Activated naive CD8-positive, alpha-beta T cell treated with anti-CD3 and anti-CD28 coated beads, Interleukin-2, amount 10 ng/mL, durations not matched to agents 7 days and 5 days (primary cell): ENCODE measurements around the gene RPSA. TPM values are rescaled to one million over a fixed set of nuclear protein-coding genes. Genes with fewer than 3 reads are reported as not detected.
A peak's percentile ranks its signal among the peaks of the same experiment; 100 is the strongest.
"Not testable (repeated sequence)": the region's sequence is repeated elsewhere in the genome, so short reads cannot be mapped to it uniquely, and the experiment has no call there.

ENCODE experiments used
- ATAC-seq: fragments of 150-1000 bp; cut with Tn5 transposase; one replicate; pipeline ENCODE4 v1.10.0; 2021; ENCODE audit warnings: low read depth, moderate library complexity
- POLR2A ChIA-PET: fragments of 350-600 bp; sonication (Branson Sonifier 250); formaldehyde crosslinking; loops from one replicate; lab custom pipeline; 2021; ENCODE audit warnings: antibody characterized with exemption; lab: Charles Lee
- DNase-seq: peaks from one replicate; pipeline ENCODE4 v3.0.0; 2021
- H3K27ac Mint-ChIP-seq: one replicate; pipeline ENCODE4 v1.8.0; 2022; ENCODE audit warnings: mild to moderate bottlenecking, mixed read lengths
- H3K27me3 Mint-ChIP-seq: one replicate; pipeline ENCODE4 v1.8.0; 2022; ENCODE audit warnings: mild to moderate bottlenecking, moderate library complexity, mixed read lengths
- H3K36me3 Mint-ChIP-seq: one replicate; pipeline ENCODE4 v1.8.0; 2021; ENCODE audit warnings: mild to moderate bottlenecking, mixed read lengths
- H3K4me1 Mint-ChIP-seq: one replicate; pipeline ENCODE4 v1.8.0; 2021; ENCODE audit warnings: mixed read lengths
- H3K4me3 Mint-ChIP-seq: one replicate; pipeline ENCODE4 v1.8.0; 2022; ENCODE audit warnings: mild to moderate bottlenecking, moderate library complexity, mixed read lengths
- H3K9me3 Mint-ChIP-seq: one replicate; pipeline ENCODE4 v1.8.0; 2021; ENCODE audit warnings: mixed read lengths
- total RNA-seq, 2 experiments: library from RNA; stranded (reverse); gene quantifications; one replicate each; pipeline ENCODE4 v1.2.3, GENCODE V29; 2021

RPSA gene
- total RNA-seq, 2 experiments from 2014 or later: 1,282 to 1,296 TPM

DNA sequence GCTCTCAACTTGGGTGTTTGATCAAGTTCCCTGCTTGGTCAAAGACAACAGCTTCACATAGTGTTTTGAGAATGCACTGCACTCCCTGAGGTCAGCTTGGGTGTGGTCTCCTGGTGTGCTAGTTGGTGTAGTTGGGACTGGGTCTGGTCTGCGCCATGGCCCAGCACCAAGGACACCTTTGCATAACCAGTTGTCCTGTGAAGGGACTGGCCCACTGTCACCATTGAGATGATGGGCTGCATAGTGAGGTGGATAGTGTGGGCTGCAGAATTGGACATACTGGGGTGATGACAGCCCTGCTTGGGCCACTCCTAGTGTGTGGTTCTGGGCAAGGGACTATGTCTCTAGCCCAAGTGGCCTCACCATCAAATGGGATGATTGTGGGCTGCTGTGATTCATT, 9.5 kb downstream of the RPSA start:
- ATAC-seq (peak; percentile 18), DNase-seq (no peak)
- no peaks in the 10 kb centered on the region for H3K9me3 Mint-ChIP-seq
- peaks cover 19% of the 10 kb centered on the region for H3K36me3 Mint-ChIP-seq
- no peak overlapping the region for H3K4me3 Mint-ChIP-seq
- POLR2A ChIA-PET: interaction anchor here (0.7 kb wide), 1 partner anchor 1298 kb away, joined by 4 read pairs; no protein-coding TSS in a partner anchor
- no peaks in the 10 kb centered on the region for H3K27me3 Mint-ChIP-seq
- peaks cover 15% of the 10 kb centered on the region for H3K4me1 Mint-ChIP-seq
- no peak overlapping the region for H3K27ac Mint-ChIP-seq

- H3K4me3 Mint-ChIP-seq, H3K27ac Mint-ChIP-seq, H3K9me3 Mint-ChIP-seq, H3K4me1 Mint-ChIP-seq, H3K27me3 Mint-ChIP-seq, ATAC-seq, DNase-seq: not testable (repeated sequence)
- H3K36me3 Mint-ChIP-seq: peaks cover 11% of the 10 kb centered on the region
- POLR2A ChIA-PET: interaction anchor here (0.5 kb wide), 1 partner anchor 79 kb away, joined by 7 read pairs; no protein-coding TSS in a partner anchor
Measured at GRCh38 chr3:39416998-39417397, 10.5 kb downstream of the RPSA start.

GRCh38 chr3:39418556-39419225, 12.2 kb downstream of the RPSA start:
- H3K27me3 Mint-ChIP-seq, ATAC-seq, H3K9me3 Mint-ChIP-seq, H3K4me1 Mint-ChIP-seq, H3K36me3 Mint-ChIP-seq, POLR2A ChIA-PET, DNase-seq, H3K27ac Mint-ChIP-seq, H3K4me3 Mint-ChIP-seq: not testable (repeated sequence)

DNA sequence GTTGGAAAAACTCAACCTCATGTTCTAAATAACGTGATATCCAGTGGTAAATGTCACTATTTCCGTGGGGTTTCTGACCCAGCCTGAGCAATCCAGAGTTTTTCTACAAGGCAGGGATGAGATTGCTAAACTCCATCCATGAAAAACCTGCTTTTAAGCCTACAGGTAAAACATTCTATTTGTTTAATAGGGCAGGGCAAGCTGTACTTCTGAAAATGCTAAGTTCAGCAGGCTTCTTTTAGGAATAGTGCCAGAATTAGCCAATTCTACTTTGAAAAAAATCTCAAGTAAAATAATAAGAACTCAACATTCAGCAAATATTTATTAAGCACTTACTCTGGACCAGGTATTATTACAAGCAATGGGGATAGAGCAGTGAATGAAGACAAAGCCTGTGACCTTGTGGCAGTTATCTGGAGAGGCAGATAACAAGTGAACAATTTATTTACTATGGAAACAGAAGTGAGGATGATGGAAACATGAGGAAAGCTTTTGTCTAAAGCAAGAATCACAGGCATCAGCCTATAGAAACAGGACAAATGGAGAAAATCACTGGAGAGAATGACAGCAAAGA, 13.3 kb downstream of the RPSA start:
- H3K9me3 Mint-ChIP-seq: no peaks in the 10 kb centered on the region
- POLR2A ChIA-PET: no interaction called here
- peaks cover 1% of the 10 kb centered on the region for H3K36me3 Mint-ChIP-seq
- H3K4me1 Mint-ChIP-seq: no peaks in the 10 kb centered on the region
- no peak overlapping the region for H3K27ac Mint-ChIP-seq
- DNase-seq: no peak
- no peak for ATAC-seq
- no peak overlapping the region for H3K4me3 Mint-ChIP-seq
- H3K27me3 Mint-ChIP-seq: no peaks in the 10 kb centered on the region

DNA sequence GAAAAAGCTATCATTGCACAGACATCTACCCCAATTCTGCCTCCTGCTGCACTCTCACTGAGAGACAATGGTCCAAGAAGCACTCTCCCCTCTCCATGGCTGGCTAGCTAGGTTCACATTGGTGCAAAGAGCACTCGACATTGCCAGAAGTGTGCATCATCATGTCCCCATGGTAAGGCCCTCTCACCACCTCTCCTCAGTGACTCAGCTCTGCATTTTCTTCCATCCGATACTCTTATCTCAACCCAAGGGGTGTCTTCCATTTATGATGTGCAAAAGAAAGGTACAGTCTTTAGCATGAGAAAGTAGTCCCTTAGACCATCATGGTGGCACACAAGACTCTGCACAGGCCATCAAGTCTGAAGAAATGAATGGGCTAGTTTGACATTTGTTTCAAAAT, 14.0 kb downstream of the RPSA start:
- POLR2A ChIA-PET: no interaction called here
- Mint-ChIP-seq H3K4me3 (no peak overlapping the region), H3K27ac (no peak overlapping the region), H3K9me3 (no peaks in the 10 kb centered on the region), H3K27me3 (no peaks in the 10 kb centered on the region), H3K4me1 (no peaks in the 10 kb centered on the region), H3K36me3 (peaks cover 1% of the 10 kb centered on the region)
- no peak for ATAC-seq
- no peak for DNase-seq

GRCh38 chr3:39423436-39423970, 17.0 kb downstream of the RPSA start:
- Mint-ChIP-seq H3K9me3 (no peaks in the 10 kb centered on the region), H3K4me1 (no peaks in the 10 kb centered on the region), H3K27ac (no peak overlapping the region), H3K4me3 (no peak overlapping the region), H3K27me3 (no peaks in the 10 kb centered on the region), H3K36me3 (no peaks in the 10 kb centered on the region)
- POLR2A ChIA-PET: interaction anchor here (0.9 kb wide), 1 partner anchor 14 kb away, joined by 6 read pairs; no protein-coding TSS in a partner anchor
- no peak for ATAC-seq
- no peak for DNase-seq

- no peak for DNase-seq
- Mint-ChIP-seq H3K9me3 (no peaks in the 10 kb centered on the region), H3K4me1 (no peaks in the 10 kb centered on the region), H3K36me3 (no peaks in the 10 kb centered on the region), H3K27me3 (peaks cover 10% of the 10 kb centered on the region), H3K4me3 (no peak overlapping the region), H3K27ac (no peak overlapping the region)
- POLR2A ChIA-PET: no interaction called here
- ATAC-seq: no peak
Measured at GRCh38 chr3:39426312-39426711, 19.8 kb downstream of the RPSA start.

DNA sequence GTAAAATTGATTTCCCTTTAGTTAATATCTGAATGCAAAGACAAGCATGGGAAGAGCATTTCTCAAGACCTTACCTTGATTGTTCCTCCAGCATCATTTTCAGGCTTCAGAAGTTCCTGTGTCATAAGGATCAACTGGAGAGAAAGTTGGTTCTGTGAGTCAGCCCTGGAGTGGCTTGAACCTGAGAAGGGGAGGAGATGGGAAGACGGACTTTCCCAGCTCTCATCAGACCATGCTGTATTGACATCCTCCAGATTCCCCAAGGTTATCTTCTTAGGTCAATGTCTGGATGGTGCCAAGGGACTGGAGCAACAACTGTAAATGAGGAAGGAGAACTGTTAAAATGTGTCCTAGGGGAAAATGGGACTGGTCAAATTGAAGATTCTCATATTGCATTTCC, 21.0 kb downstream of the RPSA start:
- no peak for ATAC-seq
- DNase-seq: no peak
- Mint-ChIP-seq H3K4me1 (no peaks in the 10 kb centered on the region), H3K27me3 (peaks cover 10% of the 10 kb centered on the region), H3K27ac (no peak overlapping the region), H3K36me3 (no peaks in the 10 kb centered on the region), H3K4me3 (no peak overlapping the region), H3K9me3 (no peaks in the 10 kb centered on the region)
- POLR2A ChIA-PET: interaction anchor here (0.6 kb wide), 1 partner anchor 111 kb away, joined by 3 read pairs; no protein-coding TSS in a partner anchor

DNA sequence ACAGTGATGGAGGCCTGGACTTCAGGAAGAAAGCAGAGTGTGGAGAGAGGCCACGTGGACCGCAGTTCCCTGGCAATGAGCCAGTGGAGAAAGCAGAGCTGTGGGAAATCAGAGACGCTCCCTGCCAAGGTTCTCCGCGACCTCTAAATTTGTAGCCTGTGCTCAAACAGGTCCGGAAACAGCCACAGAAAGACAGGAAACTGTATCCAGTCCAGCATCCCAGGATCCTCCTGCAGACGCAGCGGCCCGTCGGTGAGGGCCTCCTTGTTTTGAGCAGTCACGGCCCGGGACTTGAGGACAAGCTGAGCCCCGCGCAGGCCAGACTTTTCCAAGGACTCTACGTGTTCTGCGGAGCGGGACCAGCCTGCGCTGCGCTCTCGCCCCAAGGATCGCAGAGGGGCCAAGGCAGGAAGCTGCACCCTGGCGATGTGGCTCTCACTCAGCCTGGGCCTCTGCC, 22.3 kb downstream of the RPSA start:
- Mint-ChIP-seq H3K27me3 (peaks cover 10% of the 10 kb centered on the region), H3K36me3 (no peaks in the 10 kb centered on the region), H3K9me3 (no peaks in the 10 kb centered on the region), H3K27ac (no peak overlapping the region), H3K4me1 (peaks cover 1% of the 10 kb centered on the region), H3K4me3 (no peak overlapping the region)
- ATAC-seq: no peak
- POLR2A ChIA-PET: no interaction called here
- no peak for DNase-seq

- ATAC-seq (no peak), DNase-seq (no peak)
- Mint-ChIP-seq H3K9me3 (no peaks in the 10 kb centered on the region), H3K4me3 (no peak overlapping the region), H3K27me3 (peaks cover 10% of the 10 kb centered on the region), H3K36me3 (no peaks in the 10 kb centered on the region), H3K27ac (no peak overlapping the region), H3K4me1 (peaks cover 2% of the 10 kb centered on the region)
- POLR2A ChIA-PET: no interaction called here
Measured at GRCh38 chr3:39429466-39429865, 22.9 kb downstream of the RPSA start.

GRCh38 chr3:39432342-39432741, 25.8 kb downstream of the RPSA start:
- H3K4me3 Mint-ChIP-seq: no peak overlapping the region
- no peak for DNase-seq
- POLR2A ChIA-PET: no interaction called here
- H3K36me3 Mint-ChIP-seq: no peaks in the 10 kb centered on the region
- H3K9me3 Mint-ChIP-seq: no peaks in the 10 kb centered on the region
- H3K4me1 Mint-ChIP-seq: peaks cover 2% of the 10 kb centered on the region
- no peak overlapping the region for H3K27ac Mint-ChIP-seq
- no peak for ATAC-seq
- H3K27me3 Mint-ChIP-seq: peaks cover 10% of the 10 kb centered on the region

- Mint-ChIP-seq H3K27ac (no peak overlapping the region), H3K9me3 (no peaks in the 10 kb centered on the region), H3K4me1 (peaks cover 2% of the 10 kb centered on the region), H3K36me3 (no peaks in the 10 kb centered on the region), H3K27me3 (peaks cover 10% of the 10 kb centered on the region), H3K4me3 (no peak overlapping the region)
- no peak for DNase-seq
- no peak for ATAC-seq
- POLR2A ChIA-PET: no interaction called here
Measured at GRCh38 chr3:39433642-39434041, 27.1 kb downstream of the RPSA start.

GRCh38 chr3:39434574-39434973, 28.1 kb downstream of the RPSA start:
- Mint-ChIP-seq H3K27ac (no peak overlapping the region), H3K36me3 (no peaks in the 10 kb centered on the region), H3K4me1 (peaks cover 2% of the 10 kb centered on the region), H3K27me3 (peaks cover 10% of the 10 kb centered on the region), H3K9me3 (no peaks in the 10 kb centered on the region), H3K4me3 (no peak overlapping the region)
- POLR2A ChIA-PET: no interaction called here
- ATAC-seq (peak; percentile 36), DNase-seq (no peak)
